Eye (tissue), 1 donor: Measurements from ENCODE around the gene ROMO1.
"Not testable (repeated sequence)": the region's sequence is repeated elsewhere in the genome, so short reads cannot be mapped to it uniquely, and the experiment has no call there.

Experiments used
- DNase-seq: peaks from one replicate; pipeline ENCODE4 v3.0.0-alpha.2; 2015

Gene ROMO1

GRCh38 chr20:35681960-35682359, 17.2 kb upstream of the ROMO1 start:
- no peak for DNase-seq

GRCh38 chr20:35685368-35685767, 13.8 kb upstream of the ROMO1 start:
- not testable (repeated sequence) for DNase-seq

GRCh38 chr20:35686872-35687271, 12.3 kb upstream of the ROMO1 start:
- DNase-seq, result not testable (repeated sequence)

- no peak for DNase-seq
Observed at GRCh38 chr20:35690265-35690664, 8.9 kb upstream of the ROMO1 start.

- DNase-seq, result no peak
Observed at GRCh38 chr20:35695245-35695749, 3.9 kb upstream of the ROMO1 start.

- no peak for DNase-seq
Observed at GRCh38 chr20:35695978-35696377, 3.2 kb upstream of the ROMO1 start.

GRCh38 chr20:35697696-35698297, 1.4 kb upstream of the ROMO1 start:
- no peak for DNase-seq

GRCh38 chr20:35698298-35699126, 693 bp upstream of the ROMO1 start:
- no peak for DNase-seq

GRCh38 chr20:35699957-35700624, 886 bp downstream of the ROMO1 start:
- DNase-seq, result no peak

- DNase-seq, result no peak
Observed at GRCh38 chr20:35700625-35701148, 1.5 kb downstream of the ROMO1 start.

GRCh38 chr20:35702051-35702823, 3.0 kb downstream of the ROMO1 start:
- DNase-seq, result no peak

- DNase-seq, result no peak
Observed at GRCh38 chr20:35702824-35703695, 3.9 kb downstream of the ROMO1 start.

- no peak for DNase-seq
Observed at GRCh38 chr20:35704514-35705261, 5.5 kb downstream of the ROMO1 start.

- DNase-seq, result not testable (repeated sequence)
Observed at GRCh38 chr20:35705894-35706293, 6.7 kb downstream of the ROMO1 start.

GRCh38 chr20:35706591-35707529, 7.7 kb downstream of the ROMO1 start:
- DNase-seq, result not testable (repeated sequence)

- DNase-seq, result no peak
Observed at GRCh38 chr20:35708502-35708901, 9.3 kb downstream of the ROMO1 start.

- DNase-seq, result no peak
Observed at GRCh38 chr20:35709259-35709658, 10.1 kb downstream of the ROMO1 start.

GRCh38 chr20:35710039-35710438, 10.8 kb downstream of the ROMO1 start:
- DNase-seq, result no peak

GRCh38 chr20:35710884-35711587, 11.8 kb downstream of the ROMO1 start:
- DNase-seq, result no peak
